ENCODE data around the gene SLC22A23.

- TF ChIP-seq, protein P1, sequence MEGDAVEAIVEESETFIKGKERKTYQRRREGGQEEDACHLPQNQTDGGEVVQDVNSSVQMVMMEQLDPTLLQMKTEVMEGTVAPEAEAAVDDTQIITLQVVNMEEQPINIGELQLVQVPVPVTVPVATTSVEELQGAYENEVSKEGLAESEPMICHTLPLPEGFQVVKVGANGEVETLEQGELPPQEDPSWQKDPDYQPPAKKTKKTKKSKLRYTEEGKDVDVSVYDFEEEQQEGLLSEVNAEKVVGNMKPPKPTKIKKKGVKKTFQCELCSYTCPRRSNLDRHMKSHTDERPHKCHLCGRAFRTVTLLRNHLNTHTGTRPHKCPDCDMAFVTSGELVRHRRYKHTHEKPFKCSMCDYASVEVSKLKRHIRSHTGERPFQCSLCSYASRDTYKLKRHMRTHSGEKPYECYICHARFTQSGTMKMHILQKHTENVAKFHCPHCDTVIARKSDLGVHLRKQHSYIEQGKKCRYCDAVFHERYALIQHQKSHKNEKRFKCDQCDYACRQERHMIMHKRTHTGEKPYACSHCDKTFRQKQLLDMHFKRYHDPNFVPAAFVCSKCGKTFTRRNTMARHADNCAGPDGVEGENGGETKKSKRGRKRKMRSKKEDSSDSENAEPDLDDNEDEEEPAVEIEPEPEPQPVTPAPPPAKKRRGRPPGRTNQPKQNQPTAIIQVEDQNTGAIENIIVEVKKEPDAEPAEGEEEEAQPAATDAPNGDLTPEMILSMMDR (IDR thresholded peaks at IDR 0.05; ENCODE audit: borderline replicate concordance, extremely low read depth, low read length, poor library complexity, severe bottlenecking) = no peak
- no peak for TF ChIP-seq EZH2 (IDR thresholded peaks at IDR 0.05; ENCODE audit: borderline replicate concordance, low read depth, low read length, severe bottlenecking)
These were observed 79.1 kb downstream of the SLC22A23 start for GRCh38 chr6:3377536-3378397.

Data from DND-41 (cell line).